Measurements from ENCODE around the gene CTRL.

Gene CTRL

GRCh38 chr16:67886387-67886786, 45.3 kb downstream of the CTRL start:
- DNase-seq, result no peak

DNA sequence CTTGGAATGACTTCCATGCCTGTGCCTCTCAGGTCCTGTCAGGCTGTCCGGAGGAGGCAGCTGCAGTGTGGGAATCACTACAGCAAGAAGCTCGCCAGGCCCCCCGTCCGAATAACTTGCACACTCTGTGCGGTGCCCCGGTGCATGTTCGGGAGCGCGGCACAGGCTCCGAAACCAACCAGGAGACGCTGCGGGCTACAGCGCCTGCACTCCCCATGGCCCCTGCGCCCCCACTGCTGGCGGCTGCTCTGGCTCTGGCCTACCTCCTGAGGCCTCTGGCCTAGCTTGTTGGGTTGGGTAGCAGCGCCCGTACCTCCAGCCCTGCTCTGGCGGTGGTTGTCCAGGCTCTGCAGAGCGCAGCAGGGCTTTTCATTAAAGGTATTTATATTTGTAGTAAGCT, 45.7 kb downstream of the CTRL start:
- no peak for DNase-seq

GRCh38 chr16:67885545-67885944, 46.1 kb downstream of the CTRL start:
- no peak for DNase-seq

DNA sequence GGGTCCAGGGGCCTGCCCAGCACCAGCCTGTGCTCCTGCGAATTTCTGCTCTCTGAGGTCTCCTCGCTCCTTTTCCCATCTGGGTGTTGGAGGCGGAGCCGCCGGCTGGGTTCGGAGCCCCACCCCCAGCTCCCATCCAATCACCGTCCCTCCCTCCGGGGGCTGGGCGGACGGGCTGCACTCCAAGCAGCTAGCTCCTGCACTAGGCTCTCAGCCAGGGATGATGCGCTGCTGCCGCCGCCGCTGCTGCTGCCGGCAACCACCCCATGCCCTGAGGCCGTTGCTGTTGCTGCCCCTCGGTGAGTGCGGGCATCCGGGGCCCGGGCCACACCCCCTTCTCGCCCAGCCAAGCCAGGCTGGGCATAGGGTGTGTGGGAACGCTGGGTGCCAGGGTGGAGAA, 47.0 kb downstream of the CTRL start, which contains the start of gene NRN1L:
NRN1L (plus strand) TSS at position 202 of the 400 bp plus-strand sequence; CDS start at position 221, 19 bp downstream.
- DNase-seq, result peak; percentile 90

DNA sequence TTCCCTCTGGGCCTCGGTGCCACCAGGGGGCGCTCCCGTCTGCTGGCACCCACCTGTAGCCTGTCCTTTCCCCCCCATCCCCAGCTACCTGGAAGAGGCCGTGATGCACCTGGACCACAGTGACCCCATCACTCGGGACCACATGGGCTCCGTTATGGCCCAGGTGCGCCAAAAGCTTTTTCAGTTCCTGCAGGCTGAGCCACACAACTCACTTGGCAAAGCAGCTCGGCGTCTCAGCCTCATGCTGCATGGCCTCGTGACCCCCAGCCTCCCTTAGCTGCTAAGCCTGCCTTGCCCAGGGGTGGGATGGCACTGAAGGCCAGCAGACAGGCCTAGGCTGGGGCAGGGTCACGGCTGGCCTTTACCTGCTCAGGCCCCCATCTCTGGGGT, 47.8 kb downstream of the CTRL start:
- DNase-seq, result no peak

GRCh38 chr16:67883146-67883871, 48.4 kb downstream of the CTRL start:
- no peak for DNase-seq

- DNase-seq, result no peak
Observed at GRCh38 chr16:67882374-67883145, 49.1 kb downstream of the CTRL start.

- no peak for DNase-seq
Observed at GRCh38 chr16:67881621-67882161, 50.0 kb downstream of the CTRL start.

DNA sequence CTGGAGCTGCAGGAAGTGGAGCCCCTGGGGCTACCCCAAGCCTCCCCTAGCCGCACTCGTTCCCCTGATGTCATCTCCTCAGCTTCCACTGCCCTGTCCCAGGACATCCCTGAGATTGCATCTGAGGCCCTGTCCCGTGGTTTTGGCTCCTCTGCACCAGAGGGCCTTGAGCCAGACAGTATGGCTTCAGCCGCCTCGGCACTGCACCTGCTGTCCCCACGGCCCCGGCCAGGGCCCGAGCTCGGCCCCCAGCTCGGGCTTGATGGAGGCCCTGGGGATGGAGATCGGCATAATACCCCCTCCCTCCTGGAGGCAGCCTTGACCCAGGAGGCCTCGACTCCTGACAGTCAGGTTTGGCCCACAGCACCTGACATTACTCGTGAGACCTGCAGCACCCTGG, 51.1 kb downstream of the CTRL start:
- DNase-seq, result no peak

DNA sequence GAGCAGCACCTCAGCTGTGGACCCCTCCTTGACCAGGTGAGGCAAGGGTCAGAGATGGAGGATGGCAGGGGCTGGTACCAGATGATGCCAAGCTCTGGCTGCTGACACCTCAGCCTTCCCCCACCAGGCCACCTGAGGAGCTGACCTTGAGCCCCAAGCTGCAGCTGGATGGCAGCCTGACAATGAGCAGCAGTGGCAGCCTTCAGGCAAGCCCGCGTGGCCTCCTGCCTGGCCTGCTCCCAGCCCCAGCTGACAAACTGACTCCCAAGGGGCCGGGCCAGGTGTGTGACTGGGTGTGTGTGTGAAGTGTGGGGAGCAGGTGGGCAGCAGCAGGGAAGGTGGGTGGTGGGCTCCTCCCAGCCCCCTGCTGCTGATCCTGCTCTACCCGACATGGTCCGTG, 51.7 kb downstream of the CTRL start:
- no peak for DNase-seq
